Activated B cell treated with CpG ODN at 0.5 μM for 24 hours (primary cell): ENCODE data around the gene NR3C1. TPM values are rescaled to one million over a fixed set of nuclear protein-coding genes. Genes with fewer than 3 reads are reported as not detected.

ENCODE experiments used
- ATAC-seq: fragments of 200-7000 bp; cut with Tn5 transposase; one replicate; pipeline ENCODE4 v1.10.0; 2021; ENCODE audit warnings: low read depth, mild to moderate bottlenecking, moderate library complexity
- CTCF ChIA-PET: fragments of 350-600 bp; sonication (Branson Sonifier 250); formaldehyde crosslinking; loops from one replicate; lab custom pipeline; 2021; ENCODE audit warnings: antibody characterized with exemption; lab: Charles Lee
- POLR2A ChIA-PET: fragments of 350-600 bp; sonication (Branson Sonifier 250); formaldehyde crosslinking; loops from one replicate; lab custom pipeline; 2021; ENCODE audit warnings: antibody characterized with exemption; lab: Charles Lee
- DNase-seq: peaks from one replicate; pipeline ENCODE4 v3.0.0; 2022
- H3K27ac Mint-ChIP-seq: one replicate; pipeline ENCODE4 v1.8.0; 2020; ENCODE audit warnings: mixed read lengths
- H3K27me3 Mint-ChIP-seq: one replicate; pipeline ENCODE4 v1.8.0; 2021; ENCODE audit warnings: mixed read lengths
- H3K36me3 Mint-ChIP-seq: one replicate; pipeline ENCODE4 v1.8.0; 2021; ENCODE audit warnings: low read depth, mixed read lengths
- H3K4me1 Mint-ChIP-seq: one replicate; pipeline ENCODE4 v1.8.0; 2021; ENCODE audit warnings: mixed read lengths
- H3K4me3 Mint-ChIP-seq: one replicate; pipeline ENCODE4 v1.8.0; 2020; ENCODE audit warnings: mild to moderate bottlenecking, mixed read lengths
- H3K9me3 Mint-ChIP-seq: one replicate; pipeline ENCODE4 v1.8.0; 2020; ENCODE audit warnings: mixed read lengths
- intact Hi-C: fragments of 100-400 bp; cut with micrococcal nuclease; formaldehyde crosslinking; loops from one replicate; pipeline ENCODE4 v1.15.1; 2024
- total RNA-seq: library from RNA; stranded (reverse); gene quantifications from 2 replicates; pipeline ENCODE4 v1.2.3, GENCODE V29; 2022
- TF ChIP-seq, protein P1 (sequence below): fragments of 200-600 bp; IDR thresholded peaks from one replicate; pipeline ENCODE4 v1.8.0; 2022; ENCODE audit warnings: antibody characterized with exemption, mild to moderate bottlenecking

Gene NR3C1
- total RNA-seq, 1 donor from 2014 or later: 110 TPM

DNA sequence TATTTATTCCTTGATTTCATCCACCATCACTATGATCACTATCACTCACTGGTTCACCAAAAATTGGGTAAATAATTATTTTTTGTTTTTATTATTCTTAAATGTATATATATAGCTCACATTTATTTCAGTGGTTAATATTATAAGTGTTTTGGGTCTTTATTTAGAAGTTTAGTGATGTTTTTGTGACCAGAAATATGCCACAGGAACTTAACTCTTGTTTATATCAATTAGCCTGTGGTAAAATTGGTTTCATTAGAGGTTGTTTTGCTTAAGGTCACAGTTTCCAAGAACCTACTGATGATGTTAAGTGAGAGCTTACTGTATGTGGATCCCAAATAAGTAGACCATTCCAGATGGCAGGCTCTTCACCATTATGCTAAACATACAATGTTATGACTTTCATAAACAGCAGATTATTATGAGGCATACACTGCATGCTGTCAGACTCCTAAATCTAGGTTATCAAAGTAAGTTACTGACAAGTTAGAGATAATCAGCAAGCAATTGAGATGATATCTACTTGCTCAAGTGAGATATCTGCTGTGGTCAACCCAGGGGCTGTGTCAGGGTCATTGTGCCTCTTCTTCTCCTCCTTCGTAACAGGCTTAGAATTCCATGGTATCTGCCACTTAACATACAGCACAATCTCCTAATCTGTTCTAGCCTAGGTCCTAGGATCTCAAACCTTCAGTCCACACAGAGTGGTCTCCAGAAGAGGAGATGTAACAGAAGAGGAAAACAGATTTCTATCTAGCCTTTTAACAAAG lies 57.6 kb downstream of the NR3C1 start:
- peaks cover 49% of the 10 kb centered on the region for H3K4me1 Mint-ChIP-seq
- ChIA-PET POLR2A (no interaction called here), CTCF (no interaction called here)
- intact Hi-C loops: no loop called here
- TF ChIP-seq, protein P1, sequence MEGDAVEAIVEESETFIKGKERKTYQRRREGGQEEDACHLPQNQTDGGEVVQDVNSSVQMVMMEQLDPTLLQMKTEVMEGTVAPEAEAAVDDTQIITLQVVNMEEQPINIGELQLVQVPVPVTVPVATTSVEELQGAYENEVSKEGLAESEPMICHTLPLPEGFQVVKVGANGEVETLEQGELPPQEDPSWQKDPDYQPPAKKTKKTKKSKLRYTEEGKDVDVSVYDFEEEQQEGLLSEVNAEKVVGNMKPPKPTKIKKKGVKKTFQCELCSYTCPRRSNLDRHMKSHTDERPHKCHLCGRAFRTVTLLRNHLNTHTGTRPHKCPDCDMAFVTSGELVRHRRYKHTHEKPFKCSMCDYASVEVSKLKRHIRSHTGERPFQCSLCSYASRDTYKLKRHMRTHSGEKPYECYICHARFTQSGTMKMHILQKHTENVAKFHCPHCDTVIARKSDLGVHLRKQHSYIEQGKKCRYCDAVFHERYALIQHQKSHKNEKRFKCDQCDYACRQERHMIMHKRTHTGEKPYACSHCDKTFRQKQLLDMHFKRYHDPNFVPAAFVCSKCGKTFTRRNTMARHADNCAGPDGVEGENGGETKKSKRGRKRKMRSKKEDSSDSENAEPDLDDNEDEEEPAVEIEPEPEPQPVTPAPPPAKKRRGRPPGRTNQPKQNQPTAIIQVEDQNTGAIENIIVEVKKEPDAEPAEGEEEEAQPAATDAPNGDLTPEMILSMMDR: no peak
- DNase-seq (no peak), ATAC-seq (no peak)
- H3K36me3 Mint-ChIP-seq: peaks cover 24% of the 10 kb centered on the region
- no peaks in the 10 kb centered on the region for H3K9me3 Mint-ChIP-seq
- H3K4me3 Mint-ChIP-seq: no peak overlapping the region
- no peaks in the 10 kb centered on the region for H3K27me3 Mint-ChIP-seq
- no peak overlapping the region for H3K27ac Mint-ChIP-seq

DNA sequence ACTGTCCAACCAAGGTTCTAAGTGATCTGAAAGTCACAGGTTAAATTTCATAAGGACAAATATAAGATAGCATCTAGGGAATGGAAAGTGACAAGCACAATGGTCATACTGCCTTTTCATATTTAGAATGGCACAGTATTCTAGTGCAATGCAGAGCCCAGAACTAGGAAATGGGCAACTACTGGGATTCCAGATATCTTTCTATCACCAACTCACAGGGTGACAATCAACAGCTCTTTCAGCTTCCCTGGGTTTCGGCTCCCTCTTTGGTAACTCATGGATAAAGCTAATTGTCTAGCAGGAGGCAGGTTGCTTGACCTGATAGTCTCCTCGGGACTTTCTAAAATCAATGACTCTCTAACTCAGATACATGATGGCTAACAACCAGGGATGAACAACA lies 60.4 kb downstream of the NR3C1 start:
- ChIA-PET POLR2A (interaction anchor here (0.8 kb wide), 1 partner anchor 62 kb away, joined by 3 read pairs; no protein-coding TSS in a partner anchor), CTCF (no interaction called here)
- H3K4me1 Mint-ChIP-seq: peaks cover 56% of the 10 kb centered on the region
- no peak overlapping the region for H3K4me3 Mint-ChIP-seq
- peaks cover 34% of the 10 kb centered on the region for H3K36me3 Mint-ChIP-seq
- DNase-seq: no peak
- intact Hi-C loops: no loop called here
- peak overlapping the region; percentile 66 for H3K27ac Mint-ChIP-seq
- H3K9me3 Mint-ChIP-seq: no peaks in the 10 kb centered on the region
- no peaks in the 10 kb centered on the region for H3K27me3 Mint-ChIP-seq
- TF ChIP-seq, protein P1: no peak
- ATAC-seq: no peak

DNA sequence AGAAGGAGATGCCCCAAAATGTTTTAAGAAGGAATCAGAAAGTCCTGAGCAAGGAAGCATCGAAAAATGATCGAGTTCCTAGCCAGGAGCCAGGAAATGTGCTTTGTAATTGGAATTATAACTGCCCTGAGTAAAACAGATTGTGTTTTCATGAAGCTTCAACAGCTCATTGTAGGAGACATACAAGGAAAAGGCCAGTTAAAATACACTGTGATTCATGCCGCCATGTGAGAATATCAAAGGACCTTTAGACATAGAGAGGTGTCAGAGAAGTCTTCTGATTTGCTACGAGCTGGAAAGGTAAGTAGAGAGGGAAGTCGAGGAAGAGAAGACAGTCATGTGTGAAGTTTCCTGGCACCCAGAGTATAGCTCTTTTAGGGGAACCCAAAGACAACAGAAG lies 60.9 kb downstream of the NR3C1 start:
- Mint-ChIP-seq H3K36me3 (peaks cover 32% of the 10 kb centered on the region), H3K9me3 (no peaks in the 10 kb centered on the region), H3K4me3 (no peak overlapping the region), H3K4me1 (peaks cover 52% of the 10 kb centered on the region), H3K27ac (peak overlapping the region; percentile 73), H3K27me3 (no peaks in the 10 kb centered on the region)
- TF ChIP-seq, protein P1: no peak
- intact Hi-C loops: no loop called here
- ChIA-PET POLR2A (interaction anchor here (0.8 kb wide), 1 partner anchor 62 kb away, joined by 3 read pairs; no protein-coding TSS in a partner anchor), CTCF (no interaction called here)
- ATAC-seq (no peak), DNase-seq (no peak)

DNA sequence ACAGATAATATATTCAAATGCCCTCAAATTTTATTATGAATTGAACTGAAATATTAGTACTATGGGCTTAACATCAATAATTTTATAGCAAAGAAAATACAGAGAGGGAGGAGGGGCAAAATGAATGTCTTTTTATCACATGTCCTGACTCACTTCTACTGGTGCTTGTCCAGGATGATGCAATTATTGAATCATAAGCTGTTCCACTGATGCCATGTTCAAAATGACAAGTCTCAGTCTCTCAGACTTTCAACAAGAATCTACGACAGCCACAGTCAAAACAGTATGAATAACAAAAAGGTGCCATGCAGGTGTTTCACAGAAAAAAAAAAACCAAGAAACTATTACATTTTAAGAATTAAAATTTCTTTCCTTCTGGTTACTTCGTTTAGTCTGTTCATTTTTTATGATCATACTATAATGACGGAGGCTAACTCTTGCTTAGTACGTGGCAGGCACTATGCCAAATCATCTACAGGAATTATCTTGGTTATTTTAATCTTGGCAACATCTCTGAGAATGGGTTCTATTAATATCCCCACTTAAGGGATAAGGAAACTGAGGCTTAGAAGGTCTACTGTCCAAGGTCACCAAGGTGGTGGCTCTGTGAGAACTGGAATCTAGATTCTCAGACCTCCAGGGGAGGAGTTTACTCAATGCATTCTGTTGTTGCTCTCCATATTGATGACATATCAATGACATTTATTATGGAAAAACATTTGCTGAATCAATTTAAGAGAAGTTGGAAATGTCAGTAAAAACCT lies 61.5 kb downstream of the NR3C1 start:
- no peak for DNase-seq
- peak overlapping the region; percentile 73 for H3K27ac Mint-ChIP-seq
- peaks cover 47% of the 10 kb centered on the region for H3K4me1 Mint-ChIP-seq
- ATAC-seq: peak; percentile 66
- H3K36me3 Mint-ChIP-seq: peaks cover 33% of the 10 kb centered on the region
- H3K27me3 Mint-ChIP-seq: no peaks in the 10 kb centered on the region
- POLR2A ChIA-PET: interaction anchor here (0.8 kb wide), 1 partner anchor 63 kb away, joined by 3 read pairs; no protein-coding TSS in a partner anchor
- H3K4me3 Mint-ChIP-seq: no peak overlapping the region
- no peaks in the 10 kb centered on the region for H3K9me3 Mint-ChIP-seq
- TF ChIP-seq, protein P1: no peak
- intact Hi-C loops: no loop called here
- CTCF ChIA-PET: no interaction called here
